Ovary (tissue), 3 donors: ENCODE results near the gene GRIK4.

Source experiments
- CTCF ChIP-seq, 3 donors: fragments of 450-650 bp in 2 of 3; fragments of 200-600 bp in 1 of 3; IDR thresholded peaks; one replicate each; pipeline versions ENCODE4 v1.5.1 to v1.8.0; 2016 to 2022; ENCODE audit warnings: antibody characterized with exemption in 3 of 3, mild to moderate bottlenecking in 1 of 3
- EP300 ChIP-seq: sonication (generic); formaldehyde crosslinking; IDR thresholded peaks from one replicate; pipeline ENCODE4 v1.6.1; 2017; ENCODE audit warnings: antibody characterized with exemption
- donor health status: DM: no; HTN: no; CAD: no.

- TF ChIP-seq CTCF (IDR thresholded peaks at IDR 0.05), result no peak
- no peak for TF ChIP-seq EP300
Measured at GRCh38 chr11:120651836-120652235, 140.3 kb downstream of the GRIK4 start.
